Neural crest cell (in vitro differentiated cells): ENCODE measurements around the gene TUBB8B. TPM values are rescaled to one million over a fixed set of nuclear protein-coding genes. Genes with fewer than 3 reads are reported as not detected.
A peak's percentile ranks its signal among the peaks of the same experiment; 100 is the strongest.
"Not testable (repeated sequence)": the region's sequence is repeated elsewhere in the genome, so short reads cannot be mapped to it uniquely, and the experiment has no call there.

Experiments used
- DNase-seq: peaks from one replicate; pipeline ENCODE4 v3.0.0; 2021; ENCODE audit warnings: low read depth, mixed read lengths, low spot score
- H3K27ac Mint-ChIP-seq: one replicate; pipeline ENCODE4 v1.8.0; 2021; ENCODE audit warnings: mild to moderate bottlenecking, mixed read lengths; ENCODE audit not compliant: unreplicated experiment
- H3K27me3 Mint-ChIP-seq: 2 replicates; pipeline ENCODE4 v1.8.0; 2021; ENCODE audit warnings: low read depth, mild to moderate bottlenecking, mixed read lengths
- H3K36me3 Mint-ChIP-seq: 2 replicates; pipeline ENCODE4 v1.8.0; 2021; ENCODE audit warnings: low read depth, mild to moderate bottlenecking, mixed read lengths
- H3K4me1 Mint-ChIP-seq: 2 replicates; pipeline ENCODE4 v1.8.0; 2021; ENCODE audit warnings: mixed read lengths
- H3K4me3 Mint-ChIP-seq: one replicate; pipeline ENCODE4 v1.8.0; 2021; ENCODE audit warnings: mild to moderate bottlenecking, mixed read lengths
- H3K9me3 Mint-ChIP-seq: 2 replicates; pipeline ENCODE4 v1.8.0; 2021; ENCODE audit warnings: mixed read lengths
- long read RNA-seq: library from polyadenylated mRNA; unstranded; transcript quantifications from one replicate; pipeline ENCODE4 v2.0.0, GENCODE V29; 2020
- total RNA-seq: library from RNA; stranded (reverse); gene quantifications from 2 replicates; pipeline ENCODE4 v1.2.1, GENCODE V29; 2021
- TF ChIP-seq, protein P1 (sequence below): fragments of 200-600 bp; sonication (generic); conservative IDR thresholded peaks from 2 replicates; pipeline ENCODE4 v1.5.0; 2021; ENCODE audit warnings: antibody characterized with exemption, mild to moderate bottlenecking

Gene TUBB8B
- total RNA-seq, result not detected in 2 replicates
- long read RNA-seq, result 0 reads

DNA sequence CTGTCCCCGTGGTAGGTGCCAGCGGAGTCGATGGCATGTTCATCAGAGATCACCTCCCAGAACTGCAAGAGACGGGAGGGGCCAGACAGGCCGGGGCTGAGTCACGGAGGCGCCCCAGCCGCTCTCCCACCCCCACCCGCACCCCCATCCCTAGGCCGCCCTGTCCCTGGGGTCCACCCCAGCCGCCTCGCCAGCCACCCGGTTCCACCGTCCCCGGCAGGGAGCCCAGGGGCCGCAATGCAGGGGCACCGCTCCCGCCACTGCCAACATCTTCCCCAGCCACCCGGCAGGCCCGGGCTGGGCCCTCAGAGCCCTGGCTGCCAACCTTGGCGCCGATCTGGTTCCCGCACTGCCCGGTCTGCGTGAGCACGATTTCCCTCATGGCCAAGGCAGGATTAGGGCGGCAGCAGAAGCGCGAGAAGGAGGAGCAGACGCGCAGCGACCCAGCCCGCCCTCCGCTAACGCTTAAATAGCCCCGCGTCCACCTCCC, at the start of gene TUBB8B:
Gene TUBB8B, minus strand, starts transcription at position 440 of the 490 bp plus-strand sequence. Its CDS starts 58 bp downstream, at position 382.
- H3K36me3 Mint-ChIP-seq, DNase-seq, H3K27ac Mint-ChIP-seq, H3K27me3 Mint-ChIP-seq, H3K4me3 Mint-ChIP-seq, H3K4me1 Mint-ChIP-seq, H3K9me3 Mint-ChIP-seq: not testable (repeated sequence)

DNA sequence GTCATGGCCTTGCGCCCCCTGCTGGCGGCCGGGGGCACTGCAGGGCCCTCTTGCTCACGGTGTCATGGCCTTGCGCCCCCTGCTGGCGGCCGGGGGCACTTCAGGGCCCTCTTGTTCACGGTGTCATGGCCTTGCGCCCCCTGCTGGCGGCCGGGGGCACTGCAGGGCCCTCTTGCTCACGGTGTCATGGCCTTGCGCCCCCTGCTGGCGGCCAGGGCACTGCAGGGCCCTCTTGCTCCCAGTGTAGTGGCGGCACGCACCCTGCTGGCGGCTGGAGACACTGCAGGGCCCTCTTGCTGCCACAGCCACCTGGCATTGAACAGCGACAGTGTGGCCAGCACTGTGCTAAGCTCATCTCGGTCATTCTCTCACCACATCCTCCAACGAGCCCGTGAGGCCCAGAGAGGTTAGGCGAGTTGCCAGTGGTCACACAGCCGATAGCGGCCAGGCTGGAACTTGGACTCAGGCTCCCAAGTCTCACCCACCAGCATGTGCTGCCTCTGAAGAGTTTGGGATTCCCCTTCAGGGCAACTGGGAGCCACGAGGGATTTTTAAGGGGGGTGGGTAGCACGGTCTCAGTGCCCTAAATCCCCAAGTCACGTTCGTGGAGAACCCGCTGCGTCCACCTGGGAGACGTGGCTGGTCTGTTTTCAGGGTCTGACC, 48.0 kb upstream of the TUBB8B start:
- H3K27me3 Mint-ChIP-seq, result peaks cover 43% of the 10 kb centered on the region
- H3K4me3 Mint-ChIP-seq, H3K27ac Mint-ChIP-seq, H3K4me1 Mint-ChIP-seq, DNase-seq, H3K36me3 Mint-ChIP-seq, H3K9me3 Mint-ChIP-seq: not testable (repeated sequence)
- TF ChIP-seq, protein P1, sequence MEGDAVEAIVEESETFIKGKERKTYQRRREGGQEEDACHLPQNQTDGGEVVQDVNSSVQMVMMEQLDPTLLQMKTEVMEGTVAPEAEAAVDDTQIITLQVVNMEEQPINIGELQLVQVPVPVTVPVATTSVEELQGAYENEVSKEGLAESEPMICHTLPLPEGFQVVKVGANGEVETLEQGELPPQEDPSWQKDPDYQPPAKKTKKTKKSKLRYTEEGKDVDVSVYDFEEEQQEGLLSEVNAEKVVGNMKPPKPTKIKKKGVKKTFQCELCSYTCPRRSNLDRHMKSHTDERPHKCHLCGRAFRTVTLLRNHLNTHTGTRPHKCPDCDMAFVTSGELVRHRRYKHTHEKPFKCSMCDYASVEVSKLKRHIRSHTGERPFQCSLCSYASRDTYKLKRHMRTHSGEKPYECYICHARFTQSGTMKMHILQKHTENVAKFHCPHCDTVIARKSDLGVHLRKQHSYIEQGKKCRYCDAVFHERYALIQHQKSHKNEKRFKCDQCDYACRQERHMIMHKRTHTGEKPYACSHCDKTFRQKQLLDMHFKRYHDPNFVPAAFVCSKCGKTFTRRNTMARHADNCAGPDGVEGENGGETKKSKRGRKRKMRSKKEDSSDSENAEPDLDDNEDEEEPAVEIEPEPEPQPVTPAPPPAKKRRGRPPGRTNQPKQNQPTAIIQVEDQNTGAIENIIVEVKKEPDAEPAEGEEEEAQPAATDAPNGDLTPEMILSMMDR, result peak; percentile 46

DNA sequence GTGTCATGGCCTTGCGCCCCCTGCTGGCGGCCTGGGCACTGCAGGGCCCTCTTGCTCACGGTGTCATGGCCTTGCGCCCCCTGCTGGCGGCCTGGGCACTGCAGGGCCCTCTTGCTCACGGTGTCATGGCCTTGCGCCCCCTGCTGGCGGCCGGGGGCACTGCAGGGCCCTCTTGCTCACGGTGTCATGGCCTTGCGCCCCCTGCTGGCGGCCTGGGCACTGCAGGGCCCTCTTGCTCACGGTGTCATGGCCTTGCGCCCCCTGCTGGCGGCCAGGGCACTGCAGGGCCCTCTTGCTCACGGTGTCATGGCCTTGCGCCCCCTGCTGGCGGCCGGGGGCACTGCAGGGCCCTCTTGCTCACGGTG, 47.3 kb upstream of the TUBB8B start:
- not testable (repeated sequence) for H3K4me1 Mint-ChIP-seq, H3K4me3 Mint-ChIP-seq, H3K9me3 Mint-ChIP-seq, DNase-seq, H3K27ac Mint-ChIP-seq, H3K36me3 Mint-ChIP-seq
- TF ChIP-seq, protein P1, result peak; percentile 30
- H3K27me3 Mint-ChIP-seq, result peaks cover 39% of the 10 kb centered on the region

- H3K4me1 Mint-ChIP-seq, DNase-seq, H3K9me3 Mint-ChIP-seq, H3K27ac Mint-ChIP-seq, H3K4me3 Mint-ChIP-seq, H3K36me3 Mint-ChIP-seq: not testable (repeated sequence)
- H3K27me3 Mint-ChIP-seq, result peaks cover 34% of the 10 kb centered on the region
Observed at GRCh38 chr18:96101-96766, 46.8 kb upstream of the TUBB8B start.

DNA sequence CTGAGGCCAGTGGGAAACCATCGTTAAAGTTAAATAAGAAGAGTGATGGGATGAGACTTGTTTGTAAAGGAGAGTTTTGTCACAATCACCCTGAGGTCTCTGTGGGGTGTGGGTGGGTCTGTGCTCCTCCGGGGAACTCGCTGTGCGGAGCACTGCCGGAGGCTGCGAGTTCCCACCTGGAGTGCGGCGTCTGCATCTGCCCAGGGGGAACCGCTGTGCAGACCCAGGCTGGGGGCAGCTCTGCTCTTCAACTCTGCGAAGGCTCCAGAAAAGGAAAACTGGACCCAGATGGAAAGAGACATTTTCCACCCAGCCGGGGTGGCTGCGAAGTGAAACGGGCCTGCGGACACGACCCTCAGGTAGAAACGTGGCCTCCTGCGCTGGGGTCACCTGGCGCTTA, 46.2 kb upstream of the TUBB8B start:
- H3K27me3 Mint-ChIP-seq, result peaks cover 27% of the 10 kb centered on the region
- not testable (repeated sequence) for H3K27ac Mint-ChIP-seq, H3K4me1 Mint-ChIP-seq, H3K4me3 Mint-ChIP-seq, H3K9me3 Mint-ChIP-seq, DNase-seq, H3K36me3 Mint-ChIP-seq

DNA sequence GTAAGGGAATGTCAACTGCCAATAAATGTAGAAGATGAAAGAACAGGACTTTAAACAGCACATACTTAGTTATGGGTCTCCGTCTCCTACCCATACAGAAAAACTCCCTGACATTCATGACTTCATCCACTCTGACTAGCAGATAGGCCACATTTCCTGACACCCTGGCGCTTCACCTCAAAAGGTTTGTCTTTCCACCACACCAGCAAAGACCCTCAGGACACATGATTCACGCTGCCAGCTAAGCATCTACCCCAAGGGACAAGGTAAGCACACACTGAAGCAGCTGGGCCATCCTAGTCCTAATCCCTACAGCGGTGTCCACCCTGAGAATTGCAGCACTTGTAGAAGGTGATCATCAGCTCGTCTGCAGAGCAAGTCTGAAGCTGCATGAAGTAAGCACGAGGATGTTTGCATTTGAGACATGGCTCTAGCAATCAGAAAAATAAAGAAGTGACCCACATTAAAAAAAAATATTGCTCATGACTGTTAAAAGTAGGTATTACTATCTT, 44.5 kb upstream of the TUBB8B start:
- peaks cover 16% of the 10 kb centered on the region for H3K27me3 Mint-ChIP-seq
- H3K9me3 Mint-ChIP-seq, H3K4me1 Mint-ChIP-seq, H3K27ac Mint-ChIP-seq, H3K36me3 Mint-ChIP-seq, DNase-seq, H3K4me3 Mint-ChIP-seq: not testable (repeated sequence)

- not testable (repeated sequence) for H3K36me3 Mint-ChIP-seq, H3K9me3 Mint-ChIP-seq, DNase-seq, H3K4me1 Mint-ChIP-seq, H3K27ac Mint-ChIP-seq, H3K4me3 Mint-ChIP-seq
- H3K27me3 Mint-ChIP-seq, result peaks cover 11% of the 10 kb centered on the region
Observed at GRCh38 chr18:91561-91960, 42.1 kb upstream of the TUBB8B start.

DNA sequence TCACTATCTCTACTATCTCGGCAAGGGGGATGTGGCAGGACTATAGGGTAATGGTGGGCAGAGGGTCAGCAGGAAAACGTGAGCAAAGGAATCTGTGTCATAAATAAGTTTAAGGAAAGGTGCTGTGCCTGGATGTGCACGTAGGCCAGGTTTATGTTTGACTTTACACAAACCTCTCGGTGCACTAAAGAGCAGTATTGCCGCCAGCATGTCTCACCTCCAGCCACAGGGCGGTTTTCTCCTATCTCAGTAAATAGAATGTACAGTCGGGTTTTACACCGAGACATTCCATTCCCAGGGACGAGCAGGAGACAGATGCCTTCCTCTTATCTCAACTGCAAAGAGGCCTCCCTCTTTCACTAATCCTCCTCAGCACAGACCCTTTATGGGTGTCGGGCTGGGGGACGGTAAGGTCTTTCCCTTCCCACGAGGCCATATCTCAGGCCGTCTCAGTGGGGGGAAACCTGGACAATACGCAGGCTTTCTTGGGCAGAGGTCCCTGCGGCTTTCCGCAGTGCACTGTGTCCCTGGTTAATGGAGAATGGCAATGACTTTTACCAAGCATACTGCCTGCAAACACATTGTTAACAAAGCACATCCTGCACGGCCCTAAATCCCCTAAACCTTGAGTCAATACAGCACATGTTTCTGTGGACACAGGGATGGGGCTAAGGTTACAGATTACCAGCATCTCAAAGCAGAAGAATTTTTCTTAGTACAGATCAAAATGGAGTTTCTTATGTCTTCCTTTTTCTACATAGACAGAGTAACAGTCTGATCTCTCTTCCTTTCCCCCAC, 41.2 kb upstream of the TUBB8B start:
- H3K27ac Mint-ChIP-seq, result peak overlapping the region; percentile 57
- not testable (repeated sequence) for H3K4me1 Mint-ChIP-seq, DNase-seq, H3K4me3 Mint-ChIP-seq, H3K9me3 Mint-ChIP-seq, H3K27me3 Mint-ChIP-seq, H3K36me3 Mint-ChIP-seq

DNA sequence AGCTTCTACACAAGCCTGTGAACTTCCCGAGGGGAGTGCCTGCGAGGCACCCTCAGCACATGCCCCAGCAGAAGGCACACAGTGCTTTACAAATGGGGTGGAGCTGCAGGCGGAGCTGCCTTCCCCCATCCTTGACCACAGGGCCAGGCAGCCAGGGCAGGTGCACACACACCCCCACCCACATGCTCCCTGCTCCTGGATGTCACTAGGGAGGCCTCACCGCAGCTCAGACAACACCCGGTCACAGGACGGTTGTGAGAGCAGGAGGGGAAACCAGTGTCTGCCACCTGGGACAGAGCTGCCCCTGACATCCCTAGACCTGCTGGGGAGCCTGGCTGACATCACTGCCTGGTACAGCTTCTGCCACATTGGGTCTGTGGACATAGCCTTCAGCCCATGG, 39.7 kb upstream of the TUBB8B start:
- not testable (repeated sequence) for DNase-seq, H3K27ac Mint-ChIP-seq, H3K4me1 Mint-ChIP-seq, H3K36me3 Mint-ChIP-seq, H3K27me3 Mint-ChIP-seq, H3K9me3 Mint-ChIP-seq, H3K4me3 Mint-ChIP-seq

GRCh38 chr18:84801-85200, 35.4 kb upstream of the TUBB8B start:
- not testable (repeated sequence) for H3K36me3 Mint-ChIP-seq, H3K9me3 Mint-ChIP-seq, H3K4me1 Mint-ChIP-seq, H3K27me3 Mint-ChIP-seq, H3K4me3 Mint-ChIP-seq, DNase-seq, H3K27ac Mint-ChIP-seq

DNA sequence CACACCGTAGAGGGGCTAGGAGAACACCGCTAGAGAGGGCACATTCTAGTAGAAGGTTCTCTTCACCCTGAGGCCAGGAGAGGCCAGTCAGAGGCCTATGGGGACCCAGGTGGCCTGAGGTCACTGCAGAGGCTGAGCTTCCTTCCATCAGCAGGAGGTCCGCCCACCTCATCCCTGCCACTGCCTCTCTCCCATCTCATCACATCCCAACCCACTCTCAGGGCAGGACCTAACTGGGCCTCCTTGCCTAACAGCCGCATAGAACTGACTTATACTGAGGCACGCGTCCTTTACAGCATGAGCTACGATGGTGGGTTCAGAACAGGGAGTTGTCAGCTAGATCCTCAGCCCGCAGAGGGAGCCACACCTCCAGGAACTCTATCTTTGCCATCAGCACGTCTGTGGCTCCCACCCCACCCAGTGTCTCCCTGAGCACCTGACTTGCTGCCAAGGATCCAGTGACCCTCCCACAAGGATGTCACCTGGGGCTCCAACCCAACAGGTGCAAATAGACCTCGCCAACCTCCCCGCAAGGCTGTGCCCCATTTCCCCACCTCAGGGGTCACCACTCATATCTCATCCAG, 33.3 kb upstream of the TUBB8B start:
- not testable (repeated sequence) for H3K4me3 Mint-ChIP-seq, H3K27ac Mint-ChIP-seq, H3K36me3 Mint-ChIP-seq, H3K4me1 Mint-ChIP-seq, DNase-seq, H3K9me3 Mint-ChIP-seq
- H3K27me3 Mint-ChIP-seq, result peaks cover 10% of the 10 kb centered on the region
